Skeletal muscle tissue (tissue), 4 donors: ENCODE data around the gene FRMPD4. TPM values are rescaled to one million over a fixed set of nuclear protein-coding genes. Genes with fewer than 3 reads are reported as not detected.
"Not testable (repeated sequence)": the region's sequence is repeated elsewhere in the genome, so short reads cannot be mapped to it uniquely, and the experiment has no call there.

Experiments
- H3K27ac ChIP-seq: one replicate; pipeline ENCODE4 v1.7.0; 2013; ENCODE audit warnings: mild to moderate bottlenecking, low read depth, low read length, inconsistent platforms
- H3K27me3 ChIP-seq, 3 donors: one replicate each; pipeline ENCODE4 v1.7.0; 2013; ENCODE audit warnings: low read length in 3 of 3; ENCODE audit not compliant: control insufficient read depth in 3 of 3, insufficient read depth in 3 of 3
- H3K36me3 ChIP-seq, 3 donors: one replicate each; pipeline ENCODE4 v1.7.0; 2013; ENCODE audit warnings: low read length in 3 of 3; ENCODE audit not compliant: control insufficient read depth in 3 of 3, insufficient read depth in 3 of 3
- H3K4me1 ChIP-seq, 3 donors: one replicate each; pipeline ENCODE4 v1.7.0; 2013; ENCODE audit warnings: low read length in 3 of 3, mild to moderate bottlenecking in 3 of 3; ENCODE audit not compliant: control insufficient read depth in 3 of 3, insufficient read depth in 3 of 3
- H3K4me3 ChIP-seq, 3 donors: one replicate each; pipeline ENCODE4 v1.7.0; 2013; ENCODE audit warnings: low read length in 3 of 3
- H3K9ac ChIP-seq, 3 donors: one replicate each; pipeline ENCODE4 v1.7.0; 2013; ENCODE audit warnings: low read length in 3 of 3, mild to moderate bottlenecking in 3 of 3, moderate library complexity in 2 of 3, low read depth in 1 of 3
- H3K9me3 ChIP-seq, 3 donors: one replicate each; pipeline ENCODE4 v1.7.0; 2013; ENCODE audit warnings: low read length in 3 of 3; ENCODE audit not compliant: control insufficient read depth in 3 of 3
- total RNA-seq: library from RNA; depleted of rRNA; stranded (reverse); fragments of >200 nt; gene quantifications from one replicate; pipeline ENCODE4 v1.2.3, GENCODE V29; 2014
- donor health status: Osteomylitis.

Gene FRMPD4
- total RNA-seq, 1 donor from 2014 or later, result 1.0 TPM

DNA sequence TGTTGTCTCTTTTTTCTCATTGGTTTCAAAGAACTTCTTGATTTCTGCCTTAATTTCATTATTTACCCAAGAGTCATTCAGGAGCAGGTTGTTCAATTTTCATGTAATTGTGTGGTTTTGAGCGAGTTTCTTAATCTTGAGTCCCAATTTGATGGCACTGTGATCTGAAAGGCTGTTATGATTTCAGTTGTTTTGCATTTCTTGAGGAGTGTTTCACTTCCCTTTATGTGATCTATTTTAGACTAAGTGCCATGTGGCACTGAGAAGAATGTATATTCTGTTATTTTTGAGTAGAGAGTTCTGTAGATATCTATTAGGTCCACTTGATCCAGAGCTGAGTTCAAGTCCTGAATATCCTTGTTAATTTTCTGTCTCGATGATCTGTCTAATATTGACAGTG is 377.1 kb downstream of the FRMPD4 start:
- H3K4me3 ChIP-seq, H3K9ac ChIP-seq, H3K9me3 ChIP-seq, H3K4me1 ChIP-seq, H3K27me3 ChIP-seq, H3K36me3 ChIP-seq, H3K27ac ChIP-seq: not testable (repeated sequence)

DNA sequence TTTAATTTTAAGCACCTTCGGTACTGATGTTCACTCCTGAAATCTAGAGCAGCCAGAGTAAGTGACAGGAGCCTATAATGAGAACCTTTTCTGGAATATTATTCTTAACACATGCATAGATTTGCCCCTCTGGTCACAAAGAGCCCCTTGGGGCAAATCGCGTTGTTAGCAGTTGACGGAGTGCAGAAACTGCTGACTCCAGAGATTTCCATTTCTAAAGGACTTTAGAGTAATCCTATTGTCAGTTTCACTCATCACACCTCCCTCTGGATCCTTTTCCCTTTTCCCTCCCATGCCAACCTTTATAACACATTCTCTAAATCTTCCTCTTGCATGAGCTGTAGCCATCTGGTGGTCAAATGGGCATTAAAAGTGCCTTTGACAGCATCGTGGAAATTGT is 388.0 kb downstream of the FRMPD4 start:
- H3K36me3 ChIP-seq, result no peaks in the 10 kb centered on the region
- H3K27me3 ChIP-seq, result no peaks in the 10 kb centered on the region
- H3K4me3 ChIP-seq, result no peak overlapping the region
- no peak overlapping the region for H3K27ac ChIP-seq
- no peaks in the 10 kb centered on the region for H3K9me3 ChIP-seq
- no peaks in the 10 kb centered on the region for H3K4me1 ChIP-seq
- H3K9ac ChIP-seq, result no peak overlapping the region

DNA sequence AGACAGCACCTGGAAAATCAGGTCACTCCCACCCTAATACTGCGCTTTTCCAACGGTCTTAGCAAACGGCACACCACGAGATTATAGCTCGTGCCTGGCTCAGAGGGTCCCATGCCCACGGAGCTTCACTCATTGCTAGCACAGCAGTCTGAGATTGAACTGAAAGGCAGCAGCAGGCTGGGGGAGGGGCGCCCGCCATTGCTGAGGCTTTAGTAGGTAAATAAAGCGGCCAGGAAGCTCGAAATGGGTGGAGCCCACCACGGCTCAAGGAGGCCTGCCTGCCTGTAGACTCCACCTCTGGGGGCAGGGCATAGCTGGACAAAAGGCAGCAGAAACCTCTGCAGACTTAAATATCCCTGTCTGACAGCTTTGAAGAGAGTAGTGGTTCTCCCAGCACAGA is 399.8 kb downstream of the FRMPD4 start:
- H3K27me3 ChIP-seq, H3K4me1 ChIP-seq, H3K9me3 ChIP-seq, H3K27ac ChIP-seq, H3K4me3 ChIP-seq, H3K9ac ChIP-seq, H3K36me3 ChIP-seq: not testable (repeated sequence)

DNA sequence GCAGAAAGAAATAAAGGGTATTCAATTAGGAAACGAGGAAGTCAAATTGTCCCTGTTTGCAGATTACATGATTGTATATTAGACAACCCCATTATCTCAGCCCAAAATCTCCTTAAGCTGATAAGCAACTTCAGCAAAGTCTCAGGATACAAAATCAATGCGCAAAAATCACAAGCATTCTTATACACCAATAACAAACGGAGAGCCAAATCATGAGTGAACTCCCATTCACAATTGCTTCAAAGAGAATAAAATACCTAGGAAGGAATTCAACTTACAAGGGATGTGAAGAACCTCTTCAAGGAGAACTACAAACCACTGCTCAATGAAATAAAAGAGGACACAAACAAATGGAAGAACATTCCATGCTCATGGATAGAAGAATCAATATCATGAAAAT is 404.0 kb downstream of the FRMPD4 start:
- not testable (repeated sequence) for H3K27me3 ChIP-seq, H3K36me3 ChIP-seq, H3K27ac ChIP-seq, H3K4me3 ChIP-seq, H3K4me1 ChIP-seq, H3K9me3 ChIP-seq, H3K9ac ChIP-seq

DNA sequence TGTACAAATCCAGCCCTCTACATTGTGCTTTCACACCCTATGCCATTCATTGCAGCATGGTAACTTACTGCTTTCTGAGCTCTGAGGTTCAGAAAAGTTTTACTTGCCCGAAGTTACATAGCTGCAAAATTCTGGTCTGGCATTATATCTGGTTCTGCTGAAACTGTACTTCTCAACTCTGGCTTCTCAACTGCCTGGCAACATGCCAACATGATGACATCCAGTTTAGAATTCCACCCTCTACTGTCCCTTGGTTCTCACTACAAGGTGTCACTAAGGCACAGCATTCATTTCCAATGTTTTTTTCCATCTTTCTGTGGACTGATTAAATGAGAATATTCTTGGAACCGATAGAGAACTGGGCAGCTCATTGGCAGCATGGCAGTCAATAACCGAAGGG is 410.1 kb downstream of the FRMPD4 start:
- no peaks in the 10 kb centered on the region for H3K36me3 ChIP-seq
- no peaks in the 10 kb centered on the region for H3K27me3 ChIP-seq
- H3K9ac ChIP-seq, result no peak overlapping the region
- H3K4me1 ChIP-seq, result no peaks in the 10 kb centered on the region
- H3K9me3 ChIP-seq, result no peaks in the 10 kb centered on the region
- H3K27ac ChIP-seq, result no peak overlapping the region
- H3K4me3 ChIP-seq, result no peak overlapping the region

DNA sequence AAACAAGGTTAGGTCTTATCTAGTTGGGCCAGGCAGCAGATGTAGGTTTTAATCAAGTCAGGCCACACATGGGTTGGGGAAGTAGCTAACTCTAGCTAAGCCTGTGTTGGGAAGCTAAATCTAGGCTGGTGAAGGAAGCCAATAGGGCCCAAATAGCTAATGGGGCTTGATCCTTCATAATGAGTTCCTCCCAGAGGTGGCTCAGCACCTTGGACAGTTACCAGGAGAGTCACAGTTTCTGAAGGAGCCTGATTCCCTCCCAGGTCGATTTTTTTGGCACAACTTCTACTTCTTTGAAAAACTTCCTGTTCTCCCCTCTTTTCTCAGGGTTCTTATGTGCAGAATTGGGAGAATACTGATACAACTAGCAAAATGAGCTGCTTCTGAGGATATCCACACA is 410.5 kb downstream of the FRMPD4 start:
- no peaks in the 10 kb centered on the region for H3K4me1 ChIP-seq
- no peak overlapping the region for H3K4me3 ChIP-seq
- H3K36me3 ChIP-seq, result no peaks in the 10 kb centered on the region
- H3K27me3 ChIP-seq, result no peaks in the 10 kb centered on the region
- no peak overlapping the region for H3K27ac ChIP-seq
- H3K9me3 ChIP-seq, result no peaks in the 10 kb centered on the region
- H3K9ac ChIP-seq, result no peak overlapping the region

DNA sequence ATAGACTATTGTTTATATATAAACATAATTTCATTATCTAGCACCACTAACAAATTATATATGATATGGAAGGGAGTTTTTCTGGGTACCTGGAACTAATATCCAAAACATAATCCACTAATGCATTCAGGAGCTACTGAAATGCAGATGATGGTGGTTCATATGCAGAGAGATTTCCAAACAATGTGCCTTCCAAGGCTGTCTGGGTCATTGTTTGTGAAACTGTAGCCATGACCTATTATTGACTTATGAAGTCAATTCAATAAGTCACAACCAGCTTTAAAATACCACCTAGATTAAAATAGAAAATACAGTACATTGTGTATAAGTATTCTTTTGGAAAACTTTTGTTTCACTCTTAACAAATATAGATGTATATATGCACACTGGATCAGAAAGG is 415.9 kb downstream of the FRMPD4 start:
- Histone ChIP-seq H3K27me3 (no peaks in the 10 kb centered on the region), H3K36me3 (no peaks in the 10 kb centered on the region), H3K4me3 (no peak overlapping the region), H3K9ac (no peak overlapping the region), H3K27ac (no peak overlapping the region), H3K4me1 (no peaks in the 10 kb centered on the region), H3K9me3 (no peaks in the 10 kb centered on the region)

DNA sequence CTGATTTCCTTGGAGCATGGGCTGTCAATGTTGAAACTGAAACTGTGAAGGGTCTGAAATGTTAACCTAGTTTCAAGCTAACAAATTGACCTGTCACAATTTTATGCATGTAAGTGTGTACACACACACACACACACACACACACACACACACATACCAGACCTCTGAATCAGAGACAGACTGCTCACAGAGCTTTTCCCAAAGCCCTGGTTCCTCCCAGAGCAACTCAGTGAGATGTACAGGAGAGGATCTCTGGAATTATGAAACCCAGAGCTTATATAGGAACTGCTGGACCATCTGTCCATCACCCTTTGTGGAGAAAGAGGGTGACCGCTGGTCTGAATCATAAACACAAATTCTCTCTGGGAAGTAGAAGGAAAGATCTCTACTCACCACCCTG is 424.8 kb downstream of the FRMPD4 start:
- no peaks in the 10 kb centered on the region for H3K9me3 ChIP-seq

DNA sequence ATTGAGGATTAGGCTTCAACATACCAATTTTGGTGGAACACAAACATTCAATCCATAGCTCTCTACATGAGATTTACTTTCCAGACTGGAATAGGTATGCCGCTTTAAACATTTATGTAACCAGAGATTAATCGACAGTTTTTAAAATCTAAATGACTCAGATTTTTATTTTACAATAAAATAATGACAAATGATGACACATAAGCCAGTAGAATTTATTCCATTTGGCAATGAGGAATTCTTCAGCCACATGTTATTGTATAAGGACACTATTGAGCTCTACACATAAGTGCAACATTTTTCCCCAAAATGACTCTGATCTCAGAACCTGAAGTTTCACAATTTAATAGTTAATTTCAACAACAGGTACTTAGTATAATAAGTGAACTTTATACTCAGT is 425.9 kb downstream of the FRMPD4 start:
- Histone ChIP-seq H3K4me1 (no peaks in the 10 kb centered on the region), H3K4me3 (no peak overlapping the region), H3K9ac (no peak overlapping the region), H3K36me3 (no peaks in the 10 kb centered on the region), H3K9me3 (no peaks in the 10 kb centered on the region), H3K27me3 (no peaks in the 10 kb centered on the region), H3K27ac (no peak overlapping the region)

More for the DNA sequence above, 424.8 kb downstream of the FRMPD4 start:
- no peaks in the 10 kb centered on the region for H3K4me1 ChIP-seq
- H3K4me3 ChIP-seq, result no peak overlapping the region
- H3K36me3 ChIP-seq, result no peaks in the 10 kb centered on the region
- no peak overlapping the region for H3K9ac ChIP-seq
- H3K27me3 ChIP-seq, result no peaks in the 10 kb centered on the region
- H3K27ac ChIP-seq, result no peak overlapping the region

DNA sequence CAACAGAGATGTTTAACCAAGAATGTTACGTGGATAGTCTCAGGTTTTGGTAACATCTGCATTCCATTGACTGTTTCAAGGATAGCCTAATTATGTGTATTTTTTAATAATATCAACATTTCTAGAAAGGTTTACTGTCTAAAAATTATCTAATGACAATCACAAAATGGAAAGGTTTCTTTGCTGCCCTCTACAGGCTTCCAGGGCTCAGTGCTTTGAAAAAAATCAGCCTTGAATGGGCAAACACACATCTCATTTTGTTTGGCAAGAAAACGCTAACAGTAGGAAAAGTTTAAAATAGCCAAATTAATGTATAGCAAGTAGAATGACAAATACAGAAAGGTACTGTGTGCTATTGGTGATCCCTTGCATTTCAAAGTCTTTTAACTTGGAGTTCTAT is 429.6 kb downstream of the FRMPD4 start:
- no peak overlapping the region for H3K27ac ChIP-seq
- H3K4me1 ChIP-seq, result no peaks in the 10 kb centered on the region
- no peaks in the 10 kb centered on the region for H3K27me3 ChIP-seq
- no peaks in the 10 kb centered on the region for H3K36me3 ChIP-seq
- no peak overlapping the region for H3K4me3 ChIP-seq
- no peak overlapping the region for H3K9ac ChIP-seq
- H3K9me3 ChIP-seq, result no peaks in the 10 kb centered on the region

DNA sequence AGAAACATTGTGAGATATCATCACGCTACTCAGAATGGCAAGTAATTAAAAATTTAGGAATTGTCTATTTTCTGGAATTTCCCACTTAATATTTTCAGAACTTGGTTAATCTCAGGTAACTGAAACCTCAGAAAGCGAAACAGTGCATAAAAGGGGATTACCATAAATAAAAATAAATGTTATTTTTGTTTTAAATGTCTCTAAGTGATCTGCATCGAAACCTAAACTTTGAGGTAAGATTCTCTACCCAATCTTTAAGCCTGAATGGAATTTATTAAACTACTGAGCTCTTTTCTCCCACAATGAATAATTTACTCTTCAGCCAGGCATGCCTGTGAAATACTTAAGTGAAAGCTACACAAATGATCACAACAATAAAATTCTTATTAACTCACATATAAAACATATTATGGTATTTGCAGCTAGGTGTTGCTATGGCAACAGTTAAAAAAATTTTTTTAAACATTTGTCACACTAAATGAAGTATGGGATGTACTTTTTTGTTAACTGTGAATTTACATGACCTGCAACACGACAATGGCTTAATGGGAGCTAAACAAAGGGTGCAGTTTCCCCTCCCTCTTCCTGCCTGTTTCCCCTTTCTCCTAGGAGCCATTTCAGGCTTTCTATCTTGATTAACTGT is 432.7 kb downstream of the FRMPD4 start:
- Histone ChIP-seq H3K4me3 (no peak overlapping the region), H3K9me3 (no peaks in the 10 kb centered on the region), H3K4me1 (no peaks in the 10 kb centered on the region), H3K9ac (no peak overlapping the region), H3K27ac (no peak overlapping the region), H3K27me3 (no peaks in the 10 kb centered on the region), H3K36me3 (no peaks in the 10 kb centered on the region)
